PC-3 (cell line): Measurements from ENCODE around the gene TMEM45A.

Experiments used
- EZH2 ChIP-seq: fragments of 300-600 bp; sonication (generic); IDR thresholded peaks from one replicate; pipeline ENCODE4 v1.6.1; 2017; ENCODE audit warnings: antibody characterized with exemption, mild to moderate bottlenecking, low read length; ENCODE audit not compliant: unreplicated experiment
- TF ChIP-seq, protein P1 (sequence below): fragments of 300-600 bp; sonication (generic); conservative IDR thresholded peaks from 2 replicates; pipeline ENCODE4 v1.5.1; 2017; ENCODE audit warnings: antibody characterized with exemption, low read depth, mild to moderate bottlenecking, low read length

DNA sequence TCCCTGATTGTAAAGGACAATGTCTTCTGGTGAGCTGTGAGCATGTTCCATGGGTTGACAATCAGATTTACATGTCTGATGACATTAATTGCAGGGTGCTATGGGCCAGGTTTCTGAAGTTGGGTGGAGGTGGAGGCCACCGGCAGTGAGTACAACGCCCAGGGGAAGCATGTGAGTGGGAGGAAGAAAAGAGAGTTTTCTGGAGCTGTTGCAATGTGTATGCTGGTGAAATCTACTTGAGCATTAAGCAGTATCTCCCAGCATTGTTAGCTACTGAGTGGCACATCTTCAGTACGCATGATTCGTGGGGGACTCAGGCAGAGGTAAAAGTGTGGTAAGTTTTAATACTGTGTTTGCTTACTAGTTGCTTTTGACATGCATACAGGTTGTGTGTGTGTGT, 26.6 kb downstream of the TMEM45A start:
- TF ChIP-seq, protein P1, sequence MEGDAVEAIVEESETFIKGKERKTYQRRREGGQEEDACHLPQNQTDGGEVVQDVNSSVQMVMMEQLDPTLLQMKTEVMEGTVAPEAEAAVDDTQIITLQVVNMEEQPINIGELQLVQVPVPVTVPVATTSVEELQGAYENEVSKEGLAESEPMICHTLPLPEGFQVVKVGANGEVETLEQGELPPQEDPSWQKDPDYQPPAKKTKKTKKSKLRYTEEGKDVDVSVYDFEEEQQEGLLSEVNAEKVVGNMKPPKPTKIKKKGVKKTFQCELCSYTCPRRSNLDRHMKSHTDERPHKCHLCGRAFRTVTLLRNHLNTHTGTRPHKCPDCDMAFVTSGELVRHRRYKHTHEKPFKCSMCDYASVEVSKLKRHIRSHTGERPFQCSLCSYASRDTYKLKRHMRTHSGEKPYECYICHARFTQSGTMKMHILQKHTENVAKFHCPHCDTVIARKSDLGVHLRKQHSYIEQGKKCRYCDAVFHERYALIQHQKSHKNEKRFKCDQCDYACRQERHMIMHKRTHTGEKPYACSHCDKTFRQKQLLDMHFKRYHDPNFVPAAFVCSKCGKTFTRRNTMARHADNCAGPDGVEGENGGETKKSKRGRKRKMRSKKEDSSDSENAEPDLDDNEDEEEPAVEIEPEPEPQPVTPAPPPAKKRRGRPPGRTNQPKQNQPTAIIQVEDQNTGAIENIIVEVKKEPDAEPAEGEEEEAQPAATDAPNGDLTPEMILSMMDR, result no peak
- TF ChIP-seq EZH2, result no peak
